GM23338 (cell line): Measurements from ENCODE around the gene TTC23. TPM values are rescaled to one million over a fixed set of nuclear protein-coding genes. Genes with fewer than 3 reads are reported as not detected.

Experiments used
- ATAC-seq: fragments of 200-7000 bp; cut with Tn5 transposase; 3 replicates; pipeline ENCODE4 v1.9.1; 2020
- DNase-seq: peaks from one replicate; pipeline ENCODE4 v3.0.0-alpha.2; 2015; ENCODE audit warnings: low spot score
- H2AFZ ChIP-seq: fragments of 200-600 bp; sonication (generic); 2 replicates; pipeline ENCODE4 v1.8.0; 2016; ENCODE audit warnings: antibody characterized with exemption, mild to moderate bottlenecking, moderate library complexity
- H3F3A ChIP-seq: fragments of 200-600 bp; sonication (generic); replicated peaks from 2 replicates; pipeline ENCODE4 v1.8.0; 2017; ENCODE audit warnings: antibody characterized with exemption, mixed run types, low read depth
- H3K27ac ChIP-seq: fragments of 200-600 bp; sonication (generic); 2 replicates; pipeline ENCODE4 v1.6.1; 2016; ENCODE audit warnings: low read depth
- H3K27me3 ChIP-seq: fragments of 200-600 bp; sonication (generic); 2 replicates; pipeline ENCODE4 v1.8.0; 2016; ENCODE audit warnings: mild to moderate bottlenecking, mixed run types, moderate library complexity; ENCODE audit not compliant: insufficient read depth
- H3K36me3 ChIP-seq: fragments of 200-600 bp; sonication (generic); 2 replicates; pipeline ENCODE4 v1.8.0; 2016; ENCODE audit warnings: mild to moderate bottlenecking; ENCODE audit not compliant: insufficient read depth
- H3K4me1 ChIP-seq: fragments of 200-600 bp; sonication (generic); 2 replicates; pipeline ENCODE4 v1.8.0; 2016; ENCODE audit warnings: mild to moderate bottlenecking, moderate library complexity; ENCODE audit not compliant: insufficient read depth
- H3K4me2 ChIP-seq: fragments of 200-600 bp; sonication (generic); 2 replicates; pipeline ENCODE4 v1.7.1; 2017; ENCODE audit warnings: mixed run types
- H3K4me3 ChIP-seq: fragments of 200-600 bp; sonication (generic); 2 replicates; pipeline ENCODE4 v1.6.1; 2016; ENCODE audit warnings: mixed run types
- H3K79me2 ChIP-seq: fragments of 200-600 bp; sonication (generic); replicated peaks from 2 replicates; pipeline ENCODE4 v1.8.0; 2017; ENCODE audit warnings: mild to moderate bottlenecking; ENCODE audit not compliant: insufficient read depth
- H3K9me2 ChIP-seq: fragments of 200-600 bp; sonication (generic); 2 replicates; pipeline ENCODE4 v1.8.0; 2017; ENCODE audit not compliant: insufficient read depth
- H4K20me1 ChIP-seq: fragments of 200-600 bp; sonication (generic); replicated peaks from 2 replicates; pipeline ENCODE4 v1.8.0; 2017; ENCODE audit warnings: mild to moderate bottlenecking; ENCODE audit not compliant: insufficient read depth
- H3K27ac Mint-ChIP-seq: 2 replicates; pipeline ENCODE4 v1.8.0; 2020; ENCODE audit warnings: inconsistent platforms, mild to moderate bottlenecking, moderate library complexity, mixed read lengths
- H3K27me3 Mint-ChIP-seq: 3 replicates; pipeline ENCODE4 v1.8.0; 2022; ENCODE audit warnings: low read depth, mild to moderate bottlenecking, moderate library complexity, mixed read lengths, inconsistent platforms; ENCODE audit not compliant: insufficient read depth, poor library complexity
- H3K36me3 Mint-ChIP-seq: 3 replicates; pipeline ENCODE4 v1.8.0; 2021; ENCODE audit warnings: low read depth, mild to moderate bottlenecking, inconsistent platforms, moderate library complexity, mixed read lengths
- H3K4me1 Mint-ChIP-seq: 3 replicates; pipeline ENCODE4 v1.8.0; 2020; ENCODE audit warnings: mild to moderate bottlenecking, inconsistent platforms, mixed read lengths
- H3K4me3 Mint-ChIP-seq: 3 replicates; pipeline ENCODE4 v1.8.0; 2021; ENCODE audit warnings: moderate library complexity, mild to moderate bottlenecking, inconsistent platforms, mixed read lengths
- H3K9me3 Mint-ChIP-seq: 3 replicates; pipeline ENCODE4 v1.8.0; 2020; ENCODE audit warnings: moderate library complexity, mild to moderate bottlenecking, inconsistent platforms, mixed read lengths
- CREB1 ChIP-seq: fragments of 250-450 bp; sonication (Bioruptor Pico); IDR thresholded peaks from 2 replicates; pipeline ENCODE4 v1.5.0; 2020; ENCODE audit warnings: low read depth, mild to moderate bottlenecking, moderate library complexity
- ETS1 ChIP-seq: IDR thresholded peaks from 2 replicates; pipeline ENCODE4 v1.6.1; 2016; ENCODE audit warnings: antibody characterized with exemption
- JUNB ChIP-seq: IDR thresholded peaks from one replicate; pipeline ENCODE4 v1.6.1; 2016; ENCODE audit warnings: antibody characterized with exemption; ENCODE audit not compliant: unreplicated experiment
- NANOG ChIP-seq: IDR thresholded peaks from 2 replicates; pipeline ENCODE4 v1.6.1; 2016; ENCODE audit warnings: antibody characterized with exemption, borderline replicate concordance
- POLR2AphosphoS5 ChIP-seq: IDR thresholded peaks from 2 replicates; pipeline ENCODE4 v1.6.1; 2016; ENCODE audit warnings: antibody characterized with exemption, low read depth
- REST ChIP-seq: IDR thresholded peaks from one replicate; pipeline ENCODE4 v1.6.1; 2018; ENCODE audit warnings: antibody characterized with exemption; ENCODE audit not compliant: unreplicated experiment
- STAT1 ChIP-seq: IDR thresholded peaks from one replicate; pipeline ENCODE4 v1.6.1; 2016; ENCODE audit warnings: antibody characterized with exemption; ENCODE audit not compliant: unreplicated experiment
- ZNF114 ChIP-seq: fragments of 250-450 bp; sonication (Bioruptor Pico); IDR thresholded peaks from 2 replicates; pipeline ENCODE4 v1.5.0; 2020; ENCODE audit warnings: mild to moderate bottlenecking, moderate library complexity
- ZNF331 ChIP-seq: fragments of 250-450 bp; sonication (Bioruptor Pico); IDR thresholded peaks from 2 replicates; pipeline ENCODE4 v1.5.0; 2020; ENCODE audit warnings: low read depth, mild to moderate bottlenecking, moderate library complexity
- ZNF462 ChIP-seq: fragments of 250-450 bp; sonication (Bioruptor Pico); IDR thresholded peaks from 2 replicates; pipeline ENCODE4 v1.5.0; 2020; ENCODE audit warnings: mild to moderate bottlenecking, moderate library complexity
- polyA plus RNA-seq: library from polyadenylated mRNA; unstranded; fragments of >200 nt; fragmentation: Nextera tagmentation; extraction: Ambion mirVana; gene quantifications from 2 replicates; pipeline ENCODE4 v1.2.1, GENCODE V29; 2016
- total RNA-seq: library from RNA; depleted of rRNA; stranded (reverse); fragments of >200 nt; shearing (Covaris generic); gene quantifications from 2 replicates; pipeline ENCODE4 v1.2.3, GENCODE V29; 2014

Gene TTC23
- total and polyA plus RNA-seq, 2 experiments from 2014 or later: 6.3 to 25.2 TPM

GRCh38 chr15:99128411-99128810, 121.0 kb downstream of the TTC23 start:
- DNase-seq (no peak), ATAC-seq (no peak)
- Histone ChIP-seq H3K9me2 (no peaks in the 10 kb centered on the region), H4K20me1 (no peaks in the 10 kb centered on the region), H3K79me2 (no peaks in the 10 kb centered on the region; the same call in 1 of the 2 replicates), H3K4me2 (no peak overlapping the region), H3K4me1 (no peaks in the 10 kb centered on the region), H3K36me3 (no peaks in the 10 kb centered on the region), H3K27ac (no peak overlapping the region), H3F3A (no peaks in the 10 kb centered on the region), H3K4me3 (no peak overlapping the region), H3K27me3 (no peaks in the 10 kb centered on the region), H2AFZ (no peak overlapping the region)
- H3K4me3 Mint-ChIP-seq: no peak overlapping the region
- H3K9me3 Mint-ChIP-seq: no peaks in the 10 kb centered on the region; the same call in 2 of the 3 replicates
- TF ChIP-seq JUNB (no peak), ZNF114 (CRISPR knock-in tag) (no peak), POLR2AphosphoS5 (no peak), STAT1 (no peak), ZNF331 (no peak), ZNF462 (CRISPR knock-in tag) (no peak), ETS1 (no peak), REST (no peak), NANOG (no peak), CREB1 (no peak)
- no peaks in the 10 kb centered on the region for H3K27me3 Mint-ChIP-seq
- peaks cover 9% of the 10 kb centered on the region for H3K36me3 Mint-ChIP-seq
- H3K4me1 Mint-ChIP-seq: peaks cover 14% of the 10 kb centered on the region
- peak overlapping the region; percentile 39; the same call in 1 of the 2 replicates for H3K27ac Mint-ChIP-seq
